ENCODE data around the gene PPP1R9A. TPM values are rescaled to one million over a fixed set of nuclear protein-coding genes. Genes with fewer than 3 reads are reported as not detected.

Gene PPP1R9A
- total RNA-seq, 1 experiment from 2014 or later: 13.5 TPM

DNA sequence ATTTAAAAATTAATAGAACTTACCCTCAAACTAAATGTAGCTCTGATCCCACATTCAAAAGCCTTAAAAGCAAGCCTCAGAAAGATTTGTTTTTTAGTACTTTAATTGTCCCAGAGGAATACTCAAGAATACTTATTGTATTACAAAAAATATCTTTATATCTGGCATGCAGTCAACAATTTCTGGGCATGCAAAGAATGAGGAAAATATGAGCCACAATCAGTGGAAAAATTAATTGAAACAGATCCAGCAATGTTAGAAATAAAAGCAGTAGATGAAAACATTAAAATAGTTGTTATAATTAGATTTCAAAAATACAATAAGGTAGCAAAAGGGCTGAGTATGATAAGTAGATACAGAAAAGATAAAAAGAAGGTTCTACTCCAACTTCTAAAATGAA lies 262.3 kb downstream of the PPP1R9A start:
- H4K20me1 ChIP-seq (ENCODE audit: insufficient read depth): no peaks in the 10 kb centered on the region
- H3K27ac ChIP-seq (ENCODE audit: low read depth, low read length): no peak overlapping the region
- intact Hi-C loops (cut with micrococcal nuclease): no loop called here
- TF ChIP-seq, protein P1, sequence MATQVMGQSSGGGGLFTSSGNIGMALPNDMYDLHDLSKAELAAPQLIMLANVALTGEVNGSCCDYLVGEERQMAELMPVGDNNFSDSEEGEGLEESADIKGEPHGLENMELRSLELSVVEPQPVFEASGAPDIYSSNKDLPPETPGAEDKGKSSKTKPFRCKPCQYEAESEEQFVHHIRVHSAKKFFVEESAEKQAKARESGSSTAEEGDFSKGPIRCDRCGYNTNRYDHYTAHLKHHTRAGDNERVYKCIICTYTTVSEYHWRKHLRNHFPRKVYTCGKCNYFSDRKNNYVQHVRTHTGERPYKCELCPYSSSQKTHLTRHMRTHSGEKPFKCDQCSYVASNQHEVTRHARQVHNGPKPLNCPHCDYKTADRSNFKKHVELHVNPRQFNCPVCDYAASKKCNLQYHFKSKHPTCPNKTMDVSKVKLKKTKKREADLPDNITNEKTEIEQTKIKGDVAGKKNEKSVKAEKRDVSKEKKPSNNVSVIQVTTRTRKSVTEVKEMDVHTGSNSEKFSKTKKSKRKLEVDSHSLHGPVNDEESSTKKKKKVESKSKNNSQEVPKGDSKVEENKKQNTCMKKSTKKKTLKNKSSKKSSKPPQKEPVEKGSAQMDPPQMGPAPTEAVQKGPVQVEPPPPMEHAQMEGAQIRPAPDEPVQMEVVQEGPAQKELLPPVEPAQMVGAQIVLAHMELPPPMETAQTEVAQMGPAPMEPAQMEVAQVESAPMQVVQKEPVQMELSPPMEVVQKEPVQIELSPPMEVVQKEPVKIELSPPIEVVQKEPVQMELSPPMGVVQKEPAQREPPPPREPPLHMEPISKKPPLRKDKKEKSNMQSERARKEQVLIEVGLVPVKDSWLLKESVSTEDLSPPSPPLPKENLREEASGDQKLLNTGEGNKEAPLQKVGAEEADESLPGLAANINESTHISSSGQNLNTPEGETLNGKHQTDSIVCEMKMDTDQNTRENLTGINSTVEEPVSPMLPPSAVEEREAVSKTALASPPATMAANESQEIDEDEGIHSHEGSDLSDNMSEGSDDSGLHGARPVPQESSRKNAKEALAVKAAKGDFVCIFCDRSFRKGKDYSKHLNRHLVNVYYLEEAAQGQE (IDR thresholded peaks at IDR 0.05; ENCODE audit: low read depth): no peak
- TF ChIP-seq ZFX (IDR thresholded peaks at IDR 0.05) (no peak), ZNF274 (IDR thresholded peaks at IDR 0.05; ENCODE audit: low read depth, low read length) (no peak), TCF7L2 (IDR thresholded peaks at IDR 0.05; ENCODE audit: borderline replicate concordance, extremely low read depth, insufficient read depth, insufficient read length) (no peak), JUND (IDR thresholded peaks at IDR 0.05) (no peak), EZH2phosphoT487 (IDR thresholded peaks at IDR 0.05; ENCODE audit: borderline replicate concordance) (no peak), SRF (IDR thresholded peaks at IDR 0.05; ENCODE audit: low read depth) (no peak), RAD21 (IDR thresholded peaks at IDR 0.05; ENCODE audit: low read depth) (no peak), EGR1 (IDR thresholded peaks at IDR 0.05; ENCODE audit: low read depth) (no peak), EZH2 (IDR thresholded peaks at IDR 0.05) (no peak), POLR2AphosphoS5 (IDR thresholded peaks at IDR 0.05; ENCODE audit: low read depth, low read length) (no peak), ELF1 (IDR thresholded peaks at IDR 0.05; ENCODE audit: borderline replicate concordance, low read depth) (no peak), POLR2A (IDR thresholded peaks at IDR 0.05; ENCODE audit: borderline replicate concordance, extremely low read depth, insufficient read depth, insufficient read length) (no peak), FOSL1 (IDR thresholded peaks at IDR 0.05; ENCODE audit: low read depth) (no peak), CBX3 (IDR thresholded peaks at IDR 0.05; ENCODE audit: low read depth) (no peak), CEBPB (IDR thresholded peaks at IDR 0.05; ENCODE audit: low read depth) (no peak), YY1 (IDR thresholded peaks at IDR 0.05; ENCODE audit: extremely low read depth, insufficient replicate concordance, low read depth, low read length) (no peak)
- TF ChIP-seq, protein P2, sequence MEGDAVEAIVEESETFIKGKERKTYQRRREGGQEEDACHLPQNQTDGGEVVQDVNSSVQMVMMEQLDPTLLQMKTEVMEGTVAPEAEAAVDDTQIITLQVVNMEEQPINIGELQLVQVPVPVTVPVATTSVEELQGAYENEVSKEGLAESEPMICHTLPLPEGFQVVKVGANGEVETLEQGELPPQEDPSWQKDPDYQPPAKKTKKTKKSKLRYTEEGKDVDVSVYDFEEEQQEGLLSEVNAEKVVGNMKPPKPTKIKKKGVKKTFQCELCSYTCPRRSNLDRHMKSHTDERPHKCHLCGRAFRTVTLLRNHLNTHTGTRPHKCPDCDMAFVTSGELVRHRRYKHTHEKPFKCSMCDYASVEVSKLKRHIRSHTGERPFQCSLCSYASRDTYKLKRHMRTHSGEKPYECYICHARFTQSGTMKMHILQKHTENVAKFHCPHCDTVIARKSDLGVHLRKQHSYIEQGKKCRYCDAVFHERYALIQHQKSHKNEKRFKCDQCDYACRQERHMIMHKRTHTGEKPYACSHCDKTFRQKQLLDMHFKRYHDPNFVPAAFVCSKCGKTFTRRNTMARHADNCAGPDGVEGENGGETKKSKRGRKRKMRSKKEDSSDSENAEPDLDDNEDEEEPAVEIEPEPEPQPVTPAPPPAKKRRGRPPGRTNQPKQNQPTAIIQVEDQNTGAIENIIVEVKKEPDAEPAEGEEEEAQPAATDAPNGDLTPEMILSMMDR (IDR thresholded peaks at IDR 0.05 in 2 of 3, conservative IDR thresholded peaks at IDR 0.05 in 1 of 3; ENCODE audit: borderline replicate concordance in 1 of 3, insufficient read depth in 1 of 3, low read depth in 2 of 3, low read length in 2 of 3): no peak
- TF ChIP-seq, protein P3, sequence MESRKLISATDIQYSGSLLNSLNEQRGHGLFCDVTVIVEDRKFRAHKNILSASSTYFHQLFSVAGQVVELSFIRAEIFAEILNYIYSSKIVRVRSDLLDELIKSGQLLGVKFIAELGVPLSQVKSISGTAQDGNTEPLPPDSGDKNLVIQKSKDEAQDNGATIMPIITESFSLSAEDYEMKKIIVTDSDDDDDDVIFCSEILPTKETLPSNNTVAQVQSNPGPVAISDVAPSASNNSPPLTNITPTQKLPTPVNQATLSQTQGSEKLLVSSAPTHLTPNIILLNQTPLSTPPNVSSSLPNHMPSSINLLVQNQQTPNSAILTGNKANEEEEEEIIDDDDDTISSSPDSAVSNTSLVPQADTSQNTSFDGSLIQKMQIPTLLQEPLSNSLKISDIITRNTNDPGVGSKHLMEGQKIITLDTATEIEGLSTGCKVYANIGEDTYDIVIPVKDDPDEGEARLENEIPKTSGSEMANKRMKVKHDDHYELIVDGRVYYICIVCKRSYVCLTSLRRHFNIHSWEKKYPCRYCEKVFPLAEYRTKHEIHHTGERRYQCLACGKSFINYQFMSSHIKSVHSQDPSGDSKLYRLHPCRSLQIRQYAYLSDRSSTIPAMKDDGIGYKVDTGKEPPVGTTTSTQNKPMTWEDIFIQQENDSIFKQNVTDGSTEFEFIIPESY (IDR thresholded peaks at IDR 0.05; ENCODE audit: extremely low read depth, insufficient replicate concordance, low read length): no peak
- TF ChIP-seq, protein P4, sequence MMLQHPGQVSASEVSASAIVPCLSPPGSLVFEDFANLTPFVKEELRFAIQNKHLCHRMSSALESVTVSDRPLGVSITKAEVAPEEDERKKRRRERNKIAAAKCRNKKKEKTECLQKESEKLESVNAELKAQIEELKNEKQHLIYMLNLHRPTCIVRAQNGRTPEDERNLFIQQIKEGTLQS (IDR thresholded peaks at IDR 0.05): no peak
- H3K9ac ChIP-seq (ENCODE audit: low read length): no peak overlapping the region
- H3K4me3 ChIP-seq (replicated peaks in 1 of 2; ENCODE audit: low read depth in 1 of 2, low read length in 2 of 2): no peak overlapping the region
- no TSS peak for BruUV-seq (replicated peaks)
- H3K9me3 ChIP-seq (ENCODE audit: control insufficient read depth in 1 of 2, insufficient read depth in 1 of 2, low read depth in 1 of 2, low read length in 2 of 2): no peaks in the 10 kb centered on the region
- no peaks in the 10 kb centered on the region for H3K9me2 ChIP-seq (ENCODE audit: insufficient read depth)
- RAD21 ChIA-PET (ENCODE audit: low non-redundant PET in 1 of 2, low total read pairs in 2 of 2, uncharacterized antibody in 2 of 2, unreplicated experiment in 2 of 2): no interaction called here
- no peak for ATAC-seq
- H3K27me3 ChIP-seq (ENCODE audit: insufficient read depth, low read length): no peaks in the 10 kb centered on the region
- H3K36me3 ChIP-seq (ENCODE audit: control insufficient read depth in 1 of 2, insufficient read depth in 2 of 2, low read length in 2 of 2): no peaks in the 10 kb centered on the region
- DNase-seq (ENCODE audit: low read depth, low spot score): no peak
- H3K4me1 ChIP-seq (ENCODE audit: control insufficient read depth in 1 of 2, insufficient read depth in 2 of 2, low read length in 2 of 2): no peaks in the 10 kb centered on the region
- no peaks in the 10 kb centered on the region for H3K79me2 ChIP-seq (ENCODE audit: insufficient read depth, low read length)
- no peak overlapping the region for H2AFZ ChIP-seq (ENCODE audit: low read depth, low read length, poor library complexity, severe bottlenecking)
- no peak overlapping the region for H3K4me2 ChIP-seq (ENCODE audit: low read length)
- POLR2A ChIA-PET: no interaction called here
- CTCF ChIA-PET: no interaction called here
